Measurements from ENCODE around the gene SLC25A23.
"Not testable (repeated sequence)": the region's sequence is repeated elsewhere in the genome, so short reads cannot be mapped to it uniquely, and the experiment has no call there.

SLC25A23 gene

GRCh38 chr19:6459262-6460098, at the start of gene SLC25A23:
Gene SLC25A23, minus strand, starts transcription at chr19:6459792. Its CDS starts 164 bp downstream, at chr19:6459628.
- peak; percentile 62 for DNase-seq (ENCODE audit: low spot score)

GRCh38 chr19:6508028-6508771, 48.6 kb upstream of the SLC25A23 start:
- DNase-seq (ENCODE audit: low spot score) = not testable (repeated sequence)

GRCh38 chr19:6503407-6504201, 44.0 kb upstream of the SLC25A23 start:
- DNase-seq (ENCODE audit: low spot score) = no peak

- DNase-seq (ENCODE audit: low spot score) = no peak
These were observed 42.4 kb upstream of the SLC25A23 start, which contains the start of gene TUBB4A for GRCh38 chr19:6501740-6502648. Gene TUBB4A, minus strand, starts transcription at chr19:6502309. Its CDS starts 97 bp downstream, at chr19:6502212.

- no peak for DNase-seq (ENCODE audit: low spot score)
These were observed 41.5 kb upstream of the SLC25A23 start for GRCh38 chr19:6500837-6501739.

GRCh38 chr19:6499052-6499790, 39.6 kb upstream of the SLC25A23 start:
- DNase-seq (ENCODE audit: low spot score) = no peak

- DNase-seq (ENCODE audit: low spot score) = no peak
These were observed 38.9 kb upstream of the SLC25A23 start for GRCh38 chr19:6498294-6499036.

GRCh38 chr19:6495947-6496346, 36.4 kb upstream of the SLC25A23 start:
- no peak for DNase-seq (ENCODE audit: low spot score)

- no peak for DNase-seq (ENCODE audit: low spot score)
These were observed 34.9 kb upstream of the SLC25A23 start for GRCh38 chr19:6494438-6495036.

GRCh38 chr19:6491802-6492592, 32.4 kb upstream of the SLC25A23 start:
- no peak for DNase-seq (ENCODE audit: low spot score)

GRCh38 chr19:6490134-6490533, 30.5 kb upstream of the SLC25A23 start:
- DNase-seq (ENCODE audit: low spot score) = no peak

GRCh38 chr19:6489278-6490061, 29.9 kb upstream of the SLC25A23 start:
- DNase-seq (ENCODE audit: low spot score) = peak; percentile 62

- DNase-seq (ENCODE audit: low spot score) = no peak
These were observed 25.2 kb upstream of the SLC25A23 start for GRCh38 chr19:6484831-6485230.

- DNase-seq (ENCODE audit: low spot score) = no peak
These were observed 24.6 kb upstream of the SLC25A23 start for GRCh38 chr19:6484230-6484629.

- DNase-seq (ENCODE audit: low spot score) = no peak
These were observed 23.6 kb upstream of the SLC25A23 start for GRCh38 chr19:6483235-6483634.

- DNase-seq (ENCODE audit: low spot score) = no peak
These were observed 22.7 kb upstream of the SLC25A23 start for GRCh38 chr19:6482343-6482686.

Measured in activated CD4-positive, alpha-beta T cell treated with anti-CD3 and anti-CD28 coated beads, Interleukin-2, Interleukin-4, amounts not matched to agents 100 ng/mL and 50 ng/mL, durations not matched to agents 16 hours and 8 hours (primary cell).